HepG2 (cell line): ENCODE measurements around the gene EMC1. TPM values are rescaled to one million over a fixed set of nuclear protein-coding genes. Genes with fewer than 3 reads are reported as not detected.
A peak's percentile ranks its signal among the peaks of the same experiment; 100 is the strongest.

Source experiments
- ARNT2 ChIP-seq: sonication (generic); formaldehyde crosslinking; IDR thresholded peaks from 2 replicates; pipeline ENCODE4 v1.8.0; 2022; ENCODE audit warnings: mild to moderate bottlenecking, low read depth, missing genetic modification reagents, moderate library complexity
- DNMT3B ChIP-seq: conservative IDR thresholded peaks from 2 replicates; pipeline ENCODE4 v1.6.1; 2016; ENCODE audit warnings: missing biosample characterization, control low read depth
- GLI4 ChIP-seq: sonication (generic); formaldehyde crosslinking; IDR thresholded peaks from 2 replicates; pipeline ENCODE4 v1.5.1; 2020; ENCODE audit warnings: missing genetic modification reagents, mild to moderate bottlenecking, moderate library complexity, borderline replicate concordance
- ISX ChIP-seq: sonication (generic); formaldehyde crosslinking; conservative IDR thresholded peaks from 2 replicates; pipeline ENCODE4 v1.5.0; 2020; ENCODE audit warnings: missing genetic modification reagents
- PITX1 ChIP-seq: sonication (generic); formaldehyde crosslinking; IDR thresholded peaks from 2 replicates; pipeline ENCODE4 v1.5.1; 2020; ENCODE audit warnings: mild to moderate bottlenecking, missing genetic modification reagents
- SNAI1 ChIP-seq: sonication (generic); formaldehyde crosslinking; IDR thresholded peaks from 2 replicates; pipeline ENCODE4 v1.5.0; 2020; ENCODE audit warnings: mild to moderate bottlenecking, missing genetic modification reagents, borderline replicate concordance
- ZNF3 ChIP-seq: IDR thresholded peaks from 2 replicates; pipeline ENCODE4 v1.7.0; 2017; ENCODE audit warnings: inconsistent platforms
- ZNF451 ChIP-seq: sonication (generic); formaldehyde crosslinking; IDR thresholded peaks from 2 replicates; pipeline ENCODE4 v1.5.0; 2020; ENCODE audit warnings: mild to moderate bottlenecking, missing genetic modification reagents
- ZNF547 ChIP-seq: sonication (generic); formaldehyde crosslinking; IDR thresholded peaks from 2 replicates; pipeline ENCODE4 v1.5.1; 2020; ENCODE audit warnings: mild to moderate bottlenecking, missing genetic modification reagents
- polyA plus RNA-seq, 8 experiments: library from polyadenylated mRNA; depleted of rRNA in 3 of 8; stranded (reverse) in 7 of 8; unstranded in 1 of 8; fragments of >200 nt; fragmentation: Illumina TruSeq in 4 of 8; extraction: Trizol in 4 of 8; gene quantifications; 2 replicates each; pipeline versions ENCODE4 v1.2.1 to v1.2.3, GENCODE V29; 2011 to 2016; ENCODE audit warnings: low read depth in 4 of 8, missing spikeins in 1 of 8, mixed read lengths in 1 of 8; ENCODE audit not compliant: insufficient read depth in 1 of 8
- total RNA-seq, 5 experiments: library from RNA; depleted of rRNA; stranded (reverse); fragments of >200 nt; fragmentation: Illumina TruSeq; extraction: Trizol; gene quantifications; 2 replicates each; pipeline ENCODE4 v1.2.3, GENCODE V29; 2016; ENCODE audit warnings: low read depth in 1 of 5
- TF ChIP-seq, protein P1 (sequence below): sonication (generic); formaldehyde crosslinking; IDR thresholded peaks from 2 replicates; pipeline ENCODE4 v1.4.0; 2020; ENCODE audit warnings: mild to moderate bottlenecking, missing genetic modification reagents
- TF ChIP-seq, protein P2 (sequence below): sonication (generic); formaldehyde crosslinking; IDR thresholded peaks from 2 replicates; pipeline ENCODE4 v1.4.0; 2020; ENCODE audit warnings: missing genetic modification reagents
- TF ChIP-seq, protein P3 (sequence below): sonication (generic); formaldehyde crosslinking; IDR thresholded peaks from 2 replicates; pipeline ENCODE4 v1.4.0; 2020; ENCODE audit warnings: missing genetic modification reagents, borderline replicate concordance
- TF ChIP-seq, protein P4 (sequence below): sonication (generic); formaldehyde crosslinking; IDR thresholded peaks from 2 replicates; pipeline ENCODE4 v1.4.0; 2020; ENCODE audit warnings: low read depth, missing genetic modification reagents

The EMC1 gene
- total and polyA plus RNA-seq, 2 of the 13 experiments (the other 11 are each of a cell fraction or from before 2014, with no cell fraction given): 38.0 to 61.3 TPM

DNA sequence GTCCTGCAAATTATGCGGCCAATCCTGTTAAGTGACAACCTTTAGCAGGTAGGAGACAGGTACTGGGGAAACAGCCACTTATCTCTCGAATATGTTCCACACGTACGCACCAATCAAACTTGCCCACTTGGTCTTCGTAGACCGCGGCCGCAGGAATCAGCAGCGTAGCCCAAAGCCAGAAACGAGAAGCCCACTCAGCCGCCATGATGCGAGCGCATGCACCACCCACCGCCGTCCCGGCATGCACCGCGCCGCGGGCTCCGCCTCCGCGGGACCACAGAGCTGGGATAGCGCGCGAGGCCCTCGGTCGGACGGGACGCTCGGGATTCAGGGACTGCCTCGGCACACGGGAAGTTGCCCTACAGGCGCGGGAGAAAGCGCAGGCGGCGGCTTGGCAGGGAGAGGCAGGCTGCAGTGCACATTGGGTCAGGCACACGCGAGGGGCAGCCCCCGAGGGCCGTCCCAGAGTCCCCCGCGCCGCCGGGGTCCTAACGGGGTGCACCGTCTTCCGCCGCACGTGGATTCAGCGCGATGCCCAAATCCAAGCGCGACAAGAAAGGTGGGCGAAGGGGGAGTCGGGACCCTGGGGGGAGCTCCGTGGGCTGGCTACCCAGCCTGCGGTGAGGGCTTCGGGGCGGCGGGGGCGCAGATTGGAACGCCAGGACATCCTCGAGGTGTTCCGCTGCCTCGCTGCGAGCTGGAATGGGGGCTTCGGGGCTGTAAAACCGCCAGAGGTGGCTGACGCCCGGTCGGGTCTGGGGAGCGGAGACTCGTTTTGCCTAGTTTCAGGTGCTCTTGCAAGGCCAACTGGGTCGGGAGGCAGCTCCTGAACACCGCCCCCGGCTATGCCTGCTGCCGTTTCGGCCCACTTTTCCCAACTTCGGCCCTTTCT, at the start of gene EMC1, which contains the start of gene MRTO4 (continued):
- TF ChIP-seq PITX1 (CRISPR knock-in tag) (peak; percentile 73; the same call in 1 of the 2 replicates), ARNT2 (peak; percentile 54), ZNF451 (peak; percentile 70; the same call in 1 of the 2 replicates), GLI4 (CRISPR knock-in tag) (peak; percentile 89), ISX (CRISPR knock-in tag) (peak; percentile 59; the same call in 1 of the 2 replicates), ZNF3 (CRISPR knock-in tag) (no peak), ZNF547 (CRISPR knock-in tag) (peak; percentile 98), SNAI1 (CRISPR knock-in tag) (0 out of 2 replicates have a peak, but pooled peaks have one; percentile 77), DNMT3B (CRISPR knock-in tag) (no peak)
- TF ChIP-seq, protein P1, sequence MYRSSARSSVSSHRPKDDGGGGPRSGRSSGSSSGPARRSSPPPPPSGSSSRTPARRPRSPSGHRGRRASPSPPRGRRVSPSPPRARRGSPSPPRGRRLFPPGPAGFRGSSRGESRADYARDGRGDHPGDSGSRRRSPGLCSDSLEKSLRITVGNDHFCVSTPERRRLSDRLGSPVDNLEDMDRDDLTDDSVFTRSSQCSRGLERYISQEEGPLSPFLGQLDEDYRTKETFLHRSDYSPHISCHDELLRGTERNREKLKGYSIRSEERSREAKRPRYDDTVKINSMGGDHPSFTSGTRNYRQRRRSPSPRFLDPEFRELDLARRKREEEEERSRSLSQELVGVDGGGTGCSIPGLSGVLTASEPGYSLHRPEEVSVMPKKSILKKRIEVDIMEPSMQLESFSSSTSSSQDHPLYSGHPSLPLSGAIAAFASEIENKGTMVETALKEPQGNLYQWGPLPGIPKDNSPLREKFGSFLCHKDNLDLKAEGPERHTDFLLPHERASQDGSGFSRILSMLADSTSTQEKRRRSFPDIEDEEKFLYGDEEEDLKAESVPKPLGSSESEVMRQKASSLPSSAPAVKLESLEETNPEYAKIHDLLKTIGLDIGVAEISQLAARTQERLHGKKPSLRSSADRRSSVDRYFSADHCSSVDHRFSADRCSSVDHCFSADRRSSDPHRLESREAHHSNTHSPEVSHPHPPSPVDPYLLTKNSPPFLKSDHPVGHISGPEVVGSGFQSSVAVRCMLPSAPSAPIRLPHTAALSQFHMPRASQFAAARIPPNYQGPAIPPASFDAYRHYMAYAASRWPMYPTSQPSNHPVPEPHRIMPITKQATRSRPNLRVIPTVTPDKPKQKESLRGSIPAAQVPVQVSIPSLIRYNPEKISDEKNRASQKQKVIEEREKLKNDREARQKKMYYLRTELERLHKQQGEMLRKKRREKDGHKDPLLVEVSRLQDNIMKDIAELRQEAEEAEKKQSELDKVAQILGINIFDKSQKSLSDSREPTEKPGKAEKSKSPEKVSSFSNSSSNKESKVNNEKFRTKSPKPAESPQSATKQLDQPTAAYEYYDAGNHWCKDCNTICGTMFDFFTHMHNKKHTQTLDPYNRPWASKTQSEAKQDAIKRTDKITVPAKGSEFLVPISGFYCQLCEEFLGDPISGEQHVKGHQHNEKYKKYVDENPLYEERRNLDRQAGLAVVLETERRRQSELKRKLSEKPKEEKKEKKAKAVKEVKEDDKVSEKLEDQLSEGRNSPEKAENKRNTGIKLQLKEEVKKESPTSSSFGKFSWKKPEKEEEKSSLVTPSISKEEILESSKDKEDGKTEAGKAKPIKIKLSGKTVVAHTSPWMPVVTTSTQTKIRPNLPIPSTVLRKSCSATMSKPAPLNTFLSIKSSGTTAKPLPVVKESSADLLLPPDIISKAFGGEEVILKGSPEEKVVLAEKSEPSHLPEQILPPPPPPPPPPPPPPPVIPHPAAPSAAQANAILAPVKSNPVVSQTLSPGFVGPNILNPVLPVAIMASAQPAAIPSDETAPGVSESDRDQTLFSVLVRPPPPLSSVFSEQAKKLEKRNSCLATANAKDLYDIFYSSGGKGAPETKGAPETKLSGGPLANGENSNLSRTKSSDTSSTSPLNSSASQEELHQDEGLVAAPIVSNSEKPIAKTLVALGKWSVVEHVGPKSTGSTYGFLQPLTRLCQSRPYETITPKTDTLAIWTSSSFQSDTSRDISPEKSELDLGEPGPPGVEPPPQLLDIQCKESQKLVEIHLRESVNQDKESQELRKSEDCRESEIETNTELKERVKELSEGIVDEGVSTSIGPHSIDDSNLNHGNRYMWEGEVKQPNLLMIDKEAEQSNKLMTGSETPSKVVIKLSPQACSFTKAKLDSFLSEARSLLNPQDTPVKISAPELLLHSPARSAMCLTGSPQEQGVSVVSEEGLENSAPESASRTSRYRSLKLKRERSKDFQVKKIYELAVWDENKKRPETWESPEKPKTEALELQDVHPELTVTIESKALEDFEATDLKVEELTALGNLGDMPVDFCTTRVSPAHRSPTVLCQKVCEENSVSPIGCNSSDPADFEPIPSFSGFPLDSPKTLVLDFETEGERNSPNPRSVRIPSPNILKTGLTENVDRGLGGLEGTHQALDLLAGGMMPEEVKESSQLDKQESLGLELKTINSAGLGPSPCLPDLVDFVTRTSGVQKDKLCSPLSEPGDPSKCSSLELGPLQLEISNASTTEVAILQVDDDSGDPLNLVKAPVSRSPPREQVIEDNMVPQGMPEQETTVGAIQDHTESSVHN (CRISPR knock-in tag): peak; percentile 14; the same call in 1 of the 2 replicates
- TF ChIP-seq, protein P2, sequence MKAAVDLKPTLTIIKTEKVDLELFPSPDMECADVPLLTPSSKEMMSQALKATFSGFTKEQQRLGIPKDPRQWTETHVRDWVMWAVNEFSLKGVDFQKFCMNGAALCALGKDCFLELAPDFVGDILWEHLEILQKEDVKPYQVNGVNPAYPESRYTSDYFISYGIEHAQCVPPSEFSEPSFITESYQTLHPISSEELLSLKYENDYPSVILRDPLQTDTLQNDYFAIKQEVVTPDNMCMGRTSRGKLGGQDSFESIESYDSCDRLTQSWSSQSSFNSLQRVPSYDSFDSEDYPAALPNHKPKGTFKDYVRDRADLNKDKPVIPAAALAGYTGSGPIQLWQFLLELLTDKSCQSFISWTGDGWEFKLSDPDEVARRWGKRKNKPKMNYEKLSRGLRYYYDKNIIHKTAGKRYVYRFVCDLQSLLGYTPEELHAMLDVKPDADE: no peak
- TF ChIP-seq, protein P3, sequence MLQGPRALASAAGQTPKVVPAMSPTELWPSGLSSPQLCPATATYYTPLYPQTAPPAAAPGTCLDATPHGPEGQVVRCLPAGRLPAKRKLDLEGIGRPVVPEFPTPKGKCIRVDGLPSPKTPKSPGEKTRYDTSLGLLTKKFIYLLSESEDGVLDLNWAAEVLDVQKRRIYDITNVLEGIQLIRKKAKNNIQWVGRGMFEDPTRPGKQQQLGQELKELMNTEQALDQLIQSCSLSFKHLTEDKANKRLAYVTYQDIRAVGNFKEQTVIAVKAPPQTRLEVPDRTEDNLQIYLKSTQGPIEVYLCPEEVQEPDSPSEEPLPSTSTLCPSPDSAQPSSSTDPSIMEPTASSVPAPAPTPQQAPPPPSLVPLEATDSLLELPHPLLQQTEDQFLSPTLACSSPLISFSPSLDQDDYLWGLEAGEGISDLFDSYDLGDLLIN (CRISPR knock-in tag): peak; percentile 78; the same call in 1 of the 2 replicates
- TF ChIP-seq, protein P4, sequence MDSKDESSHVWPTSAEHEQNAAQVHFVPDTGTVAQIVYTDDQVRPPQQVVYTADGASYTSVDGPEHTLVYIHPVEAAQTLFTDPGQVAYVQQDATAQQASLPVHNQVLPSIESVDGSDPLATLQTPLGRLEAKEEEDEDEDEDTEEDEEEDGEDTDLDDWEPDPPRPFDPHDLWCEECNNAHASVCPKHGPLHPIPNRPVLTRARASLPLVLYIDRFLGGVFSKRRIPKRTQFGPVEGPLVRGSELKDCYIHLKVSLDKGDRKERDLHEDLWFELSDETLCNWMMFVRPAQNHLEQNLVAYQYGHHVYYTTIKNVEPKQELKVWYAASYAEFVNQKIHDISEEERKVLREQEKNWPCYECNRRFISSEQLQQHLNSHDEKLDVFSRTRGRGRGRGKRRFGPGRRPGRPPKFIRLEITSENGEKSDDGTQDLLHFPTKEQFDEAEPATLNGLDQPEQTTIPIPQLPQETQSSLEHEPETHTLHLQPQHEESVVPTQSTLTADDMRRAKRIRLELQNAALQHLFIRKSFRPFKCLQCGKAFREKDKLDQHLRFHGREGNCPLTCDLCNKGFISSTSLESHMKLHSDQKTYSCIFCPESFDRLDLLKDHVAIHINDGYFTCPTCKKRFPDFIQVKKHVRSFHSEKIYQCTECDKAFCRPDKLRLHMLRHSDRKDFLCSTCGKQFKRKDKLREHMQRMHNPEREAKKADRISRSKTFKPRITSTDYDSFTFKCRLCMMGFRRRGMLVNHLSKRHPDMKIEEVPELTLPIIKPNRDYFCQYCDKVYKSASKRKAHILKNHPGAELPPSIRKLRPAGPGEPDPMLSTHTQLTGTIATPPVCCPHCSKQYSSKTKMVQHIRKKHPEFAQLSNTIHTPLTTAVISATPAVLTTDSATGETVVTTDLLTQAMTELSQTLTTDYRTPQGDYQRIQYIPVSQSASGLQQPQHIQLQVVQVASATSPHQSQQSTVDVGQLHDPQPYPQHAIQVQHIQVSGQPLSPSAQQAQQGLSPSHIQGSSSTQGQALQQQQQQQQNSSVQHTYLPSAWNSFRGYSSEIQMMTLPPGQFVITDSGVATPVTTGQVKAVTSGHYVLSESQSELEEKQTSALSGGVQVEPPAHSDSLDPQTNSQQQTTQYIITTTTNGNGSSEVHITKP (CRISPR knock-in tag): no peak
